GM12878 (cell line): ENCODE data around the gene SAMHD1. TPM values are rescaled to one million over a fixed set of nuclear protein-coding genes. Genes with fewer than 3 reads are reported as not detected.

ENCODE experiments used
- ATAC-seq: fragments of 200-7000 bp; cut with Tn5 transposase; 3 replicates; pipeline ENCODE4 v1.9.1; 2020; ENCODE audit warnings: mild to moderate bottlenecking, moderate library complexity
- BruUV-seq: library from RNA; stranded (reverse); fragments of 400-500 nt; replicated peaks from 2 replicates; lab custom pipeline; 2021; lab: Mats Ljungman, UMichigan
- CTCF ChIA-PET: fragments of 300-600 bp; sonication (Branson Sonifier 250); formaldehyde crosslinking; extraction: SDS; loops from one replicate; lab custom pipeline; 2021; ENCODE audit warnings: inconsistent platforms; lab: Yijun Ruan, JAX
- POLR2A ChIA-PET: fragments of 350-600 bp; formaldehyde crosslinking; extraction: SDS; loops from one replicate; lab custom pipeline; 2021; ENCODE audit warnings: inconsistent platforms; lab: Charles Lee
- RAD21 ChIA-PET: fragments of 300-600 bp; sonication (Branson Sonifier 250); formaldehyde crosslinking; loops from one replicate; lab custom pipeline; 2023; ENCODE audit warnings: antibody characterized with exemption; ENCODE audit not compliant: unreplicated experiment; lab: Charles Lee
- SMC1A ChIA-PET: fragments of 300-600 bp; sonication (Branson Sonifier 250); formaldehyde crosslinking; loops from one replicate; lab custom pipeline; 2023; ENCODE audit not compliant: unreplicated experiment, uncharacterized antibody; lab: Charles Lee
- DNase-seq: peaks from one replicate; pipeline ENCODE4 v3.0.0-alpha.2; 2011; ENCODE audit warnings: low read depth, low spot score
- FAIRE-seq: peaks from 3 replicates; lab custom pipeline; 2011; peaks lifted over from hg19 to GRCh38; lab: Jason Lieb, UNC
- H2AFZ ChIP-seq: 2 replicates; pipeline ENCODE4 v1.6.0; 2011; ENCODE audit warnings: low read depth, low read length, control low read depth; ENCODE audit not compliant: control insufficient read depth
- H3K27ac ChIP-seq: 2 replicates; pipeline ENCODE4 v1.5.1; 2011; ENCODE audit warnings: control low read depth; ENCODE audit not compliant: control insufficient read depth, insufficient read depth
- H3K27me3 ChIP-seq, 2 experiments: replicated peaks in 1 of 2; 2 replicates each; pipeline versions ENCODE4 v1.6.0 to v1.6.1; 2011; ENCODE audit warnings: low read length in 1 of 2; ENCODE audit not compliant: control insufficient read depth in 2 of 2, insufficient read depth in 2 of 2
- H3K36me3 ChIP-seq, 2 experiments: 2 replicates each; pipeline ENCODE4 v1.5.1; 2011; ENCODE audit warnings: low read length in 1 of 2; ENCODE audit not compliant: control insufficient read depth in 2 of 2, insufficient read depth in 2 of 2
- H3K4me1 ChIP-seq: 2 replicates; pipeline ENCODE4 v1.6.1; 2011; ENCODE audit warnings: mild to moderate bottlenecking, low read length, moderate library complexity, mixed read lengths; ENCODE audit not compliant: control insufficient read depth, insufficient read depth
- H3K4me2 ChIP-seq: 2 replicates; pipeline ENCODE4 v1.6.0; 2011; ENCODE audit warnings: control low read depth; ENCODE audit not compliant: control insufficient read depth, insufficient read depth
- H3K4me3 ChIP-seq: fragments of 200-600 bp; sonication (generic); 2 replicates; pipeline ENCODE4 v1.5.1; 2016
- H3K79me2 ChIP-seq: 2 replicates; pipeline ENCODE4 v1.6.0; 2011; ENCODE audit warnings: low read length; ENCODE audit not compliant: control insufficient read depth, insufficient read depth
- H3K9ac ChIP-seq: 2 replicates; pipeline ENCODE4 v1.8.0; 2011; ENCODE audit warnings: low read length, control low read depth, mixed read lengths; ENCODE audit not compliant: control insufficient read depth, insufficient read depth
- H3K9me3 ChIP-seq: replicated peaks from 3 replicates; pipeline ENCODE4 v1.5.1; 2011; ENCODE audit warnings: mild to moderate bottlenecking, low read length; ENCODE audit not compliant: control insufficient read depth, insufficient read depth
- H4K20me1 ChIP-seq: 2 replicates; pipeline ENCODE4 v1.6.0; 2011; ENCODE audit not compliant: control insufficient read depth, insufficient read depth
- JUNB ChIP-seq: IDR thresholded peaks from 2 replicates; pipeline ENCODE4 v1.6.1; 2016; ENCODE audit warnings: antibody characterized with exemption, mild to moderate bottlenecking
- NR2C1 ChIP-seq: fragments of 450-650 bp; IDR thresholded peaks from 2 replicates; pipeline ENCODE4 v1.6.1; 2017; ENCODE audit warnings: antibody characterized with exemption, mild to moderate bottlenecking, moderate library complexity
- NR2F1 ChIP-seq: fragments of 450-650 bp; conservative IDR thresholded peaks from 2 replicates; pipeline ENCODE4 v1.6.1; 2017; ENCODE audit warnings: mild to moderate bottlenecking
- RAD21 ChIP-seq: IDR thresholded peaks from 2 replicates; pipeline ENCODE4 v1.6.1; 2011; ENCODE audit warnings: mild to moderate bottlenecking, low read depth, low read length, moderate library complexity; ENCODE audit not compliant: insufficient read depth
- TCF7 ChIP-seq: IDR thresholded peaks from 2 replicates; pipeline ENCODE4 v1.6.1; 2014; ENCODE audit warnings: antibody characterized with exemption, borderline replicate concordance
- WGBS: methylation state at CpG from one replicate; pipeline ENCODE4 v1.1.6; 2016; ENCODE audit warnings: low lambda C conversion rate; ENCODE audit not compliant: insufficient replicate concordance, insufficient coverage; ENCODE audit errors: missing lambda C conversion rate; 5-methylcytosine and 5-hydroxymethylcytosine counted together
- in situ Hi-C: fragments of 300-500 bp; cut with MboI; formaldehyde crosslinking; loops from 9 replicates; pipeline ENCODE4 v1.14.3; 2018; ENCODE audit warnings: mixed read lengths
- intact Hi-C: fragments of 100-400 bp; cut with micrococcal nuclease; formaldehyde crosslinking; loops from one replicate; pipeline ENCODE4 v1.14.2; 2022; ENCODE audit not compliant: unreplicated experiment
- polyA plus RNA-seq, 11 experiments: library from polyadenylated mRNA; depleted of rRNA in 4 of 11; unstranded in 6 of 11; stranded (reverse) in 5 of 11; fragments of >200 nt; fragmentation: Nextera tagmentation in 4 of 11; fragmentation: Illumina TruSeq in 1 of 11; extraction: Ambion mirVana in 4 of 11; extraction: Trizol in 1 of 11; gene quantifications; 1 replicate in 1 of 11; 2 replicates in 10 of 11; pipeline versions ENCODE4 v1.2.1 to v1.2.3, GENCODE V29; 2011 to 2016; ENCODE audit warnings: inconsistent platforms in 2 of 11, missing spikeins in 2 of 11, low read depth in 1 of 11
- total RNA-seq, 4 experiments: library from RNA; depleted of rRNA in 3 of 4; stranded (reverse); fragments of >200 nt in 3 of 4; fragmentation: Illumina TruSeq in 1 of 4; extraction: Trizol in 1 of 4; gene quantifications; 2 replicates each; pipeline versions ENCODE4 v1.2.1 to v1.2.3, GENCODE V29; 2013 to 2021
- TF ChIP-seq, protein P1 (sequence below): fragments of 450-650 bp; conservative IDR thresholded peaks from 2 replicates; pipeline ENCODE4 v1.6.1; 2017; ENCODE audit warnings: mild to moderate bottlenecking, moderate library complexity

The SAMHD1 gene
- total and polyA plus RNA-seq, 10 of the 15 experiments (the other 5 are each of a cell fraction or from before 2014, with no cell fraction given): 20.5 to 47.9 (median 38.8) TPM

DNA sequence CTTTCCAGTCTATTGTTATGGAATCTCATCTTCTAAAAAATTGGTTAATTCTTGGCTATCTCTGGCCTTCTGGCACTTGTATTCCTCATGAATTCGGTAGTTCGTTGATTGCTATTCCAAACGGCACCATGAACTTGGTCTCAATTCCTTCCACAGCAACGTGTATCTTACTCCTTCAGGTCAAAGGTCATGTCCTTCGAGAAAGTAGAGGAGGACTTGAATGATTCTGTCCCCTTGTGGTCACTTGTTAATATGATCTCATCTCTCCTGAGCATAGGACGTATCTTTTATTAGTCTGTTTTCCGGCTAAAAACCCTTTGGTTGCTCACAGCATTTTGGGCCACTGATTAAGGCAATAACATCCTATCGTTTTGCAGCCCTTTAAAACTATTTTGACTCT lies 66.2 kb downstream of the SAMHD1 start:
- Histone ChIP-seq H3K79me2 (no peaks in the 10 kb centered on the region), H3K9ac (no peak overlapping the region), H3K4me3 (no peak overlapping the region), H3K4me2 (no peak overlapping the region), H3K27ac (no peak overlapping the region)
- intact Hi-C loops (loop anchor here (5.0 kb wide), 2 partner anchors 78 to 213 kb away; no protein-coding TSS in a partner anchor), in situ Hi-C loops (loop anchor here (5.0 kb wide), 1 partner anchor 273 kb away; no protein-coding TSS in a partner anchor)
- WGBS: 63% methylated on average over 8 of the region's 8 CpGs
- SMC1A ChIA-PET: interaction anchor here (1.4 to 2.1 kb wide), 4 partner anchors 13 to 88 kb away, joined by 3 to 18 read pairs (median 7); no protein-coding TSS in a partner anchor
- FAIRE-seq: no peak
- no TSS peak for BruUV-seq
- ATAC-seq: no peak
- TF ChIP-seq NR2F1: peak; percentile 64
- TF ChIP-seq JUNB: no peak
- TF ChIP-seq, protein P1, sequence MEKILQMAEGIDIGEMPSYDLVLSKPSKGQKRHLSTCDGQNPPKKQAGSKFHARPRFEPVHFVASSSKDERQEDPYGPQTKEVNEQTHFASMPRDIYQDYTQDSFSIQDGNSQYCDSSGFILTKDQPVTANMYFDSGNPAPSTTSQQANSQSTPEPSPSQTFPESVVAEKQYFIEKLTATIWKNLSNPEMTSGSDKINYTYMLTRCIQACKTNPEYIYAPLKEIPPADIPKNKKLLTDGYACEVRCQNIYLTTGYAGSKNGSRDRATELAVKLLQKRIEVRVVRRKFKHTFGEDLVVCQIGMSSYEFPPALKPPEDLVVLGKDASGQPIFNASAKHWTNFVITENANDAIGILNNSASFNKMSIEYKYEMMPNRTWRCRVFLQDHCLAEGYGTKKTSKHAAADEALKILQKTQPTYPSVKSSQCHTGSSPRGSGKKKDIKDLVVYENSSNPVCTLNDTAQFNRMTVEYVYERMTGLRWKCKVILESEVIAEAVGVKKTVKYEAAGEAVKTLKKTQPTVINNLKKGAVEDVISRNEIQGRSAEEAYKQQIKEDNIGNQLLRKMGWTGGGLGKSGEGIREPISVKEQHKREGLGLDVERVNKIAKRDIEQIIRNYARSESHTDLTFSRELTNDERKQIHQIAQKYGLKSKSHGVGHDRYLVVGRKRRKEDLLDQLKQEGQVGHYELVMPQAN: no peak
- TF ChIP-seq TCF7: no peak
- peak; percentile 74 for TF ChIP-seq NR2C1
- TF ChIP-seq RAD21: peak; percentile 22; the same call in 1 of the 2 replicates
- TF ChIP-seq, all 136 proteins: peak for 3
- CTCF ChIA-PET: interaction anchor here (0.8 to 5.2 kb wide), 10 partner anchors 12 to 273 kb away, joined by 3 to 82 read pairs (median 20); partner anchors contain the start of gene TLDC2
- RAD21 ChIA-PET: interaction anchor here (0.7 to 5.2 kb wide), 10 partner anchors 13 to 246 kb away, joined by 4 to 83 read pairs (median 11); a partner anchor contains a TSS
- Histone ChIP-seq H4K20me1 (no peaks in the 10 kb centered on the region), H3K9me3 (no peaks in the 10 kb centered on the region), H3K36me3 (peaks cover 0 to 4% of the 10 kb centered on the region in 2 experiments; a peak in 2 of 4 replicates), H3K27me3 (no peaks in the 10 kb centered on the region), H3K4me1 (peaks cover 9% of the 10 kb centered on the region), H2AFZ (no peak overlapping the region)
- no peak for DNase-seq
- POLR2A ChIA-PET: interaction anchor here (0.6 to 3.9 kb wide), 4 partner anchors 14 to 92 kb away, joined by 4 to 41 read pairs (median 5); no protein-coding TSS in a partner anchor
